Measurements from ENCODE around the gene MAP1B.
"Not testable (repeated sequence)": the region's sequence is repeated elsewhere in the genome, so short reads cannot be mapped to it uniquely, and the experiment has no call there.

The MAP1B gene

GRCh38 chr5:72107131-72107900 is at the start of gene MAP1B:
TSS of gene MAP1B (plus strand) at chr5:72107475. CDS start at chr5:72107532, 57 bp downstream.
- peak; percentile 91 for DNase-seq (ENCODE audit: low read depth, low spot score)

- no peak for DNase-seq (ENCODE audit: low read depth, low spot score)
Measured at GRCh38 chr5:72057816-72058215, 49.5 kb upstream of the MAP1B start.

GRCh38 chr5:72063219-72063819 is 44.0 kb upstream of the MAP1B start:
- DNase-seq (ENCODE audit: low read depth, low spot score): no peak

GRCh38 chr5:72064801-72065570 is 42.3 kb upstream of the MAP1B start:
- no peak for DNase-seq (ENCODE audit: low read depth, low spot score)

GRCh38 chr5:72065751-72066255 is 41.5 kb upstream of the MAP1B start:
- DNase-seq (ENCODE audit: low read depth, low spot score): peak; percentile 79

GRCh38 chr5:72066705-72067107 is 40.6 kb upstream of the MAP1B start:
- DNase-seq (ENCODE audit: low read depth, low spot score): no peak

- no peak for DNase-seq (ENCODE audit: low read depth, low spot score)
Measured at GRCh38 chr5:72067682-72068470, 39.4 kb upstream of the MAP1B start.

GRCh38 chr5:72070529-72070928 is 36.7 kb upstream of the MAP1B start:
- DNase-seq (ENCODE audit: low read depth, low spot score): no peak

GRCh38 chr5:72071906-72072305 is 35.4 kb upstream of the MAP1B start:
- DNase-seq (ENCODE audit: low read depth, low spot score): no peak

- no peak for DNase-seq (ENCODE audit: low read depth, low spot score)
Measured at GRCh38 chr5:72074251-72074650, 33.0 kb upstream of the MAP1B start.

GRCh38 chr5:72075461-72075860 is 31.8 kb upstream of the MAP1B start:
- no peak for DNase-seq (ENCODE audit: low read depth, low spot score)

- no peak for DNase-seq (ENCODE audit: low read depth, low spot score)
Measured at GRCh38 chr5:72076621-72077300, 30.5 kb upstream of the MAP1B start.

GRCh38 chr5:72077390-72077789 is 29.9 kb upstream of the MAP1B start:
- DNase-seq (ENCODE audit: low read depth, low spot score): no peak

GRCh38 chr5:72079288-72079687 is 28.0 kb upstream of the MAP1B start:
- DNase-seq (ENCODE audit: low read depth, low spot score): no peak

- DNase-seq (ENCODE audit: low read depth, low spot score): no peak
Measured at GRCh38 chr5:72082048-72082447, 25.2 kb upstream of the MAP1B start.

- DNase-seq (ENCODE audit: low read depth, low spot score): no peak
Measured at GRCh38 chr5:72084876-72085275, 22.4 kb upstream of the MAP1B start.

- DNase-seq (ENCODE audit: low read depth, low spot score): no peak
Measured at GRCh38 chr5:72085319-72085718, 22.0 kb upstream of the MAP1B start.

GRCh38 chr5:72089713-72090112 is 17.6 kb upstream of the MAP1B start:
- not testable (repeated sequence) for DNase-seq (ENCODE audit: low read depth, low spot score)

GRCh38 chr5:72092074-72092473 is 15.2 kb upstream of the MAP1B start:
- no peak for DNase-seq (ENCODE audit: low read depth, low spot score)

- no peak for DNase-seq (ENCODE audit: low read depth, low spot score)
Measured at GRCh38 chr5:72093217-72093616, 14.1 kb upstream of the MAP1B start.

GRCh38 chr5:72093824-72094223 is 13.5 kb upstream of the MAP1B start:
- DNase-seq (ENCODE audit: low read depth, low spot score): no peak
